HCT116 (cell line): ENCODE measurements around the gene CHD1L.

Experiments used
- EZH2 ChIP-seq: fragments of 200-600 bp; sonication (generic); IDR thresholded peaks from 2 replicates; pipeline ENCODE4 v1.6.1; 2017; ENCODE audit warnings: antibody characterized with exemption, mixed run types
- POLR2A ChIP-seq: IDR thresholded peaks from 2 replicates; pipeline ENCODE4 v1.7.0; 2011; ENCODE audit warnings: borderline replicate concordance; ENCODE audit not compliant: insufficient read depth, insufficient read length; ENCODE audit errors: extremely low read depth
- POLR2AphosphoS5 ChIP-seq: IDR thresholded peaks from 2 replicates; pipeline ENCODE4 v1.6.1; 2011; ENCODE audit warnings: mild to moderate bottlenecking, low read depth, low read length, moderate library complexity
- RAD21 ChIP-seq: IDR thresholded peaks from 2 replicates; pipeline ENCODE4 v1.6.1; 2012; ENCODE audit warnings: low read depth, mild to moderate bottlenecking
- SRF ChIP-seq: IDR thresholded peaks from 2 replicates; pipeline ENCODE4 v1.6.1; 2012; ENCODE audit warnings: low read depth
- ZNF274 ChIP-seq: fragments of 200-500 bp; sonication (Bioruptor generic); IDR thresholded peaks from 2 replicates; pipeline ENCODE4 v1.6.1; 2014; ENCODE audit warnings: mild to moderate bottlenecking, low read depth, low read length, inconsistent platforms
- TF ChIP-seq, protein P1 (sequence below), 3 experiments: fragments of 200-600 bp in 1 of 3; sonication (generic) in 1 of 3; IDR thresholded peaks in 2 of 3; conservative IDR thresholded peaks in 1 of 3; 2 replicates each; pipeline ENCODE4 v1.5.1; 2012 to 2017; ENCODE audit warnings: low read depth in 2 of 3, low read length in 2 of 3, antibody characterized with exemption in 1 of 3, borderline replicate concordance in 1 of 3, control low read depth in 1 of 3, mild to moderate bottlenecking in 1 of 3, mixed read lengths in 1 of 3, mixed run types in 1 of 3, moderate library complexity in 1 of 3; ENCODE audit not compliant: insufficient read depth in 1 of 3
- TF ChIP-seq, protein P2 (sequence below): IDR thresholded peaks from 2 replicates; pipeline ENCODE4 v1.6.1; 2012; ENCODE audit warnings: low read depth
- TF ChIP-seq, protein P3 (sequence below): IDR thresholded peaks from 2 replicates; pipeline ENCODE4 v1.6.1; 2012

DNA sequence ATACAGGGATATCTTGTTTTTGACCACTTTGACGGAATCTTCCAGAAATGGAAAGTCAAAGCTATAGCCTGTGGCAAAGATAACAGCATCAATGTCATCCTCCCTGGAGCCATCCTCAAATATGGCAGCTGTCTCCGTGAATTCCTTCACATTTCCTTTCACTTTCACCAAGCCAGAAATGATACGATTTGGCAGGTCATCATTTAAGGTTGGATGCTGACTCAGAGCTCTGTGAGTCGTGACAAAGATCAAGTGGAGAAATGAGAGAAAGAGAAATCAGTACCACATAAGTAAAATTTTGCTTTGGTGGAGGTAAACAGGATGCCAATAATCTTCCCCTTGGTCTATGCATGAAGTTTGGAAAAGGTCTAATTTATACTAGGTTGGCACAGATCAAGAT lies 41.2 kb upstream of the CHD1L start:
- TF ChIP-seq, protein P1, sequence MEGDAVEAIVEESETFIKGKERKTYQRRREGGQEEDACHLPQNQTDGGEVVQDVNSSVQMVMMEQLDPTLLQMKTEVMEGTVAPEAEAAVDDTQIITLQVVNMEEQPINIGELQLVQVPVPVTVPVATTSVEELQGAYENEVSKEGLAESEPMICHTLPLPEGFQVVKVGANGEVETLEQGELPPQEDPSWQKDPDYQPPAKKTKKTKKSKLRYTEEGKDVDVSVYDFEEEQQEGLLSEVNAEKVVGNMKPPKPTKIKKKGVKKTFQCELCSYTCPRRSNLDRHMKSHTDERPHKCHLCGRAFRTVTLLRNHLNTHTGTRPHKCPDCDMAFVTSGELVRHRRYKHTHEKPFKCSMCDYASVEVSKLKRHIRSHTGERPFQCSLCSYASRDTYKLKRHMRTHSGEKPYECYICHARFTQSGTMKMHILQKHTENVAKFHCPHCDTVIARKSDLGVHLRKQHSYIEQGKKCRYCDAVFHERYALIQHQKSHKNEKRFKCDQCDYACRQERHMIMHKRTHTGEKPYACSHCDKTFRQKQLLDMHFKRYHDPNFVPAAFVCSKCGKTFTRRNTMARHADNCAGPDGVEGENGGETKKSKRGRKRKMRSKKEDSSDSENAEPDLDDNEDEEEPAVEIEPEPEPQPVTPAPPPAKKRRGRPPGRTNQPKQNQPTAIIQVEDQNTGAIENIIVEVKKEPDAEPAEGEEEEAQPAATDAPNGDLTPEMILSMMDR (IDR thresholded peaks at IDR 0.05 in 2 of 3, conservative IDR thresholded peaks at IDR 0.05 in 1 of 3; ENCODE audit: borderline replicate concordance in 1 of 3, insufficient read depth in 1 of 3, low read depth in 2 of 3, low read length in 2 of 3), result no peak
- no peak for TF ChIP-seq POLR2A
- TF ChIP-seq, protein P2, sequence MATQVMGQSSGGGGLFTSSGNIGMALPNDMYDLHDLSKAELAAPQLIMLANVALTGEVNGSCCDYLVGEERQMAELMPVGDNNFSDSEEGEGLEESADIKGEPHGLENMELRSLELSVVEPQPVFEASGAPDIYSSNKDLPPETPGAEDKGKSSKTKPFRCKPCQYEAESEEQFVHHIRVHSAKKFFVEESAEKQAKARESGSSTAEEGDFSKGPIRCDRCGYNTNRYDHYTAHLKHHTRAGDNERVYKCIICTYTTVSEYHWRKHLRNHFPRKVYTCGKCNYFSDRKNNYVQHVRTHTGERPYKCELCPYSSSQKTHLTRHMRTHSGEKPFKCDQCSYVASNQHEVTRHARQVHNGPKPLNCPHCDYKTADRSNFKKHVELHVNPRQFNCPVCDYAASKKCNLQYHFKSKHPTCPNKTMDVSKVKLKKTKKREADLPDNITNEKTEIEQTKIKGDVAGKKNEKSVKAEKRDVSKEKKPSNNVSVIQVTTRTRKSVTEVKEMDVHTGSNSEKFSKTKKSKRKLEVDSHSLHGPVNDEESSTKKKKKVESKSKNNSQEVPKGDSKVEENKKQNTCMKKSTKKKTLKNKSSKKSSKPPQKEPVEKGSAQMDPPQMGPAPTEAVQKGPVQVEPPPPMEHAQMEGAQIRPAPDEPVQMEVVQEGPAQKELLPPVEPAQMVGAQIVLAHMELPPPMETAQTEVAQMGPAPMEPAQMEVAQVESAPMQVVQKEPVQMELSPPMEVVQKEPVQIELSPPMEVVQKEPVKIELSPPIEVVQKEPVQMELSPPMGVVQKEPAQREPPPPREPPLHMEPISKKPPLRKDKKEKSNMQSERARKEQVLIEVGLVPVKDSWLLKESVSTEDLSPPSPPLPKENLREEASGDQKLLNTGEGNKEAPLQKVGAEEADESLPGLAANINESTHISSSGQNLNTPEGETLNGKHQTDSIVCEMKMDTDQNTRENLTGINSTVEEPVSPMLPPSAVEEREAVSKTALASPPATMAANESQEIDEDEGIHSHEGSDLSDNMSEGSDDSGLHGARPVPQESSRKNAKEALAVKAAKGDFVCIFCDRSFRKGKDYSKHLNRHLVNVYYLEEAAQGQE, result no peak
- no peak for TF ChIP-seq RAD21
- TF ChIP-seq EZH2, result no peak
- TF ChIP-seq ZNF274, result no peak
- TF ChIP-seq SRF, result no peak
- no peak for TF ChIP-seq POLR2AphosphoS5
- TF ChIP-seq, protein P3, sequence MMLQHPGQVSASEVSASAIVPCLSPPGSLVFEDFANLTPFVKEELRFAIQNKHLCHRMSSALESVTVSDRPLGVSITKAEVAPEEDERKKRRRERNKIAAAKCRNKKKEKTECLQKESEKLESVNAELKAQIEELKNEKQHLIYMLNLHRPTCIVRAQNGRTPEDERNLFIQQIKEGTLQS, result no peak
